ENCODE measurements around the gene SLC10A3.

- TF ChIP-seq, protein P1, sequence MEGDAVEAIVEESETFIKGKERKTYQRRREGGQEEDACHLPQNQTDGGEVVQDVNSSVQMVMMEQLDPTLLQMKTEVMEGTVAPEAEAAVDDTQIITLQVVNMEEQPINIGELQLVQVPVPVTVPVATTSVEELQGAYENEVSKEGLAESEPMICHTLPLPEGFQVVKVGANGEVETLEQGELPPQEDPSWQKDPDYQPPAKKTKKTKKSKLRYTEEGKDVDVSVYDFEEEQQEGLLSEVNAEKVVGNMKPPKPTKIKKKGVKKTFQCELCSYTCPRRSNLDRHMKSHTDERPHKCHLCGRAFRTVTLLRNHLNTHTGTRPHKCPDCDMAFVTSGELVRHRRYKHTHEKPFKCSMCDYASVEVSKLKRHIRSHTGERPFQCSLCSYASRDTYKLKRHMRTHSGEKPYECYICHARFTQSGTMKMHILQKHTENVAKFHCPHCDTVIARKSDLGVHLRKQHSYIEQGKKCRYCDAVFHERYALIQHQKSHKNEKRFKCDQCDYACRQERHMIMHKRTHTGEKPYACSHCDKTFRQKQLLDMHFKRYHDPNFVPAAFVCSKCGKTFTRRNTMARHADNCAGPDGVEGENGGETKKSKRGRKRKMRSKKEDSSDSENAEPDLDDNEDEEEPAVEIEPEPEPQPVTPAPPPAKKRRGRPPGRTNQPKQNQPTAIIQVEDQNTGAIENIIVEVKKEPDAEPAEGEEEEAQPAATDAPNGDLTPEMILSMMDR (conservative IDR thresholded peaks at IDR 0.05; ENCODE audit: low read depth, low read length) = no peak
- no peak for TF ChIP-seq EZH2phosphoT487 (IDR thresholded peaks at IDR 0.05; ENCODE audit: borderline replicate concordance, low read length)
- TF ChIP-seq EZH2 (IDR thresholded peaks at IDR 0.05; ENCODE audit: low read length, unreplicated experiment) = no peak
Measured at GRCh38 chrX:154465601-154466000, 24.8 kb downstream of the SLC10A3 start.

Data from PC-3 (cell line).